RWPE2 (cell line): Measurements from ENCODE around the gene WDR70.
"Not testable (repeated sequence)": the region's sequence is repeated elsewhere in the genome, so short reads cannot be mapped to it uniquely, and the experiment has no call there.

Experiments
- ATAC-seq: fragments of 200-7000 bp; cut with Tn5 transposase; 3 replicates; pipeline ENCODE4 v1.9.1; 2021; ENCODE audit warnings: low read depth
- DNase-seq: peaks from one replicate; pipeline ENCODE4 v3.0.0-alpha.2; 2020; ENCODE audit warnings: low spot score
- H3K27ac ChIP-seq: fragments of 450-650 bp; 2 replicates; pipeline ENCODE4 v1.5.1; 2017; ENCODE audit warnings: mild to moderate bottlenecking; ENCODE audit not compliant: poor library complexity, severe bottlenecking
- H3K27me3 ChIP-seq: fragments of 250-450 bp; sonication (Bioruptor Pico); 2 replicates; pipeline ENCODE4 v1.5.1; 2021; ENCODE audit warnings: mild to moderate bottlenecking, moderate library complexity; ENCODE audit not compliant: insufficient read depth, poor library complexity, severe bottlenecking
- H3K36me3 ChIP-seq: fragments of 250-450 bp; sonication (Bioruptor Pico); 2 replicates; pipeline ENCODE4 v1.5.1; 2020; ENCODE audit warnings: low read depth, mild to moderate bottlenecking, moderate library complexity
- H3K4me1 ChIP-seq: fragments of 250-450 bp; sonication (Bioruptor Pico); 2 replicates; pipeline ENCODE4 v1.5.1; 2021; ENCODE audit warnings: mild to moderate bottlenecking, moderate library complexity; ENCODE audit not compliant: insufficient read depth, poor library complexity, severe bottlenecking
- H3K4me3 ChIP-seq: fragments of 250-450 bp; sonication (Bioruptor Pico); 2 replicates; pipeline ENCODE4 v1.5.1; 2021; ENCODE audit warnings: mild to moderate bottlenecking, moderate library complexity; ENCODE audit not compliant: severe bottlenecking
- H3K9me3 ChIP-seq: fragments of 250-450 bp; sonication (Bioruptor Pico); 2 replicates; pipeline ENCODE4 v1.5.1; 2021; ENCODE audit warnings: mild to moderate bottlenecking, moderate library complexity; ENCODE audit not compliant: severe bottlenecking
- CTCF ChIP-seq: fragments of 450-650 bp; IDR thresholded peaks from one replicate; pipeline ENCODE4 v1.5.1; 2017; ENCODE audit warnings: mild to moderate bottlenecking, moderate library complexity; ENCODE audit not compliant: poor library complexity, severe bottlenecking

WDR70 gene

GRCh38 chr5:37582202-37582601, 203.1 kb downstream of the WDR70 start:
- no peaks in the 10 kb centered on the region for H3K4me1 ChIP-seq
- DNase-seq: no peak
- no peaks in the 10 kb centered on the region for H3K36me3 ChIP-seq
- H3K27ac ChIP-seq: no peak overlapping the region
- no peaks in the 10 kb centered on the region for H3K9me3 ChIP-seq
- ATAC-seq: no peak
- H3K4me3 ChIP-seq: no peak overlapping the region
- H3K27me3 ChIP-seq: no peaks in the 10 kb centered on the region
- TF ChIP-seq CTCF: no peak

GRCh38 chr5:37593292-37593691, 214.2 kb downstream of the WDR70 start:
- H3K4me1 ChIP-seq, H3K4me3 ChIP-seq, H3K27ac ChIP-seq, H3K27me3 ChIP-seq, DNase-seq, H3K9me3 ChIP-seq, ATAC-seq, H3K36me3 ChIP-seq: not testable (repeated sequence)

GRCh38 chr5:37594864-37595263, 215.7 kb downstream of the WDR70 start:
- DNase-seq, H3K4me3 ChIP-seq, H3K9me3 ChIP-seq: not testable (repeated sequence)

GRCh38 chr5:37598733-37599132, 219.6 kb downstream of the WDR70 start:
- no peak for TF ChIP-seq CTCF
- Histone ChIP-seq H3K4me1 (no peaks in the 10 kb centered on the region), H3K27me3 (no peaks in the 10 kb centered on the region), H3K4me3 (no peak overlapping the region), H3K36me3 (no peaks in the 10 kb centered on the region), H3K9me3 (no peaks in the 10 kb centered on the region), H3K27ac (no peak overlapping the region)
- DNase-seq (no peak), ATAC-seq (no peak)

More at GRCh38 chr5:37594864-37595263, 215.7 kb downstream of the WDR70 start:
- not testable (repeated sequence) for H3K36me3 ChIP-seq, ATAC-seq, H3K27me3 ChIP-seq, H3K4me1 ChIP-seq, H3K27ac ChIP-seq

GRCh38 chr5:37601163-37601562, 222.0 kb downstream of the WDR70 start:
- DNase-seq: no peak
- Histone ChIP-seq H3K27ac (no peak overlapping the region), H3K9me3 (no peaks in the 10 kb centered on the region)

More at GRCh38 chr5:37601163-37601562, 222.0 kb downstream of the WDR70 start:
- TF ChIP-seq CTCF: no peak
- Histone ChIP-seq H3K36me3 (peaks cover 7% of the 10 kb centered on the region; the same call in 1 of the 2 replicates), H3K27me3 (no peaks in the 10 kb centered on the region), H3K4me3 (no peak overlapping the region), H3K4me1 (no peaks in the 10 kb centered on the region)
- no peak for ATAC-seq
